Bronchial smooth muscle cell (primary cell): ENCODE results near the gene LRRC41. TPM values are rescaled to one million over a fixed set of nuclear protein-coding genes. Genes with fewer than 3 reads are reported as not detected.

Experiments used
- total RNA-seq: library from RNA; depleted of rRNA; stranded (reverse); fragments of >200 nt; gene quantifications from 2 replicates; pipeline ENCODE4 v1.2.1, GENCODE V29; 2014

LRRC41 gene, protein sequence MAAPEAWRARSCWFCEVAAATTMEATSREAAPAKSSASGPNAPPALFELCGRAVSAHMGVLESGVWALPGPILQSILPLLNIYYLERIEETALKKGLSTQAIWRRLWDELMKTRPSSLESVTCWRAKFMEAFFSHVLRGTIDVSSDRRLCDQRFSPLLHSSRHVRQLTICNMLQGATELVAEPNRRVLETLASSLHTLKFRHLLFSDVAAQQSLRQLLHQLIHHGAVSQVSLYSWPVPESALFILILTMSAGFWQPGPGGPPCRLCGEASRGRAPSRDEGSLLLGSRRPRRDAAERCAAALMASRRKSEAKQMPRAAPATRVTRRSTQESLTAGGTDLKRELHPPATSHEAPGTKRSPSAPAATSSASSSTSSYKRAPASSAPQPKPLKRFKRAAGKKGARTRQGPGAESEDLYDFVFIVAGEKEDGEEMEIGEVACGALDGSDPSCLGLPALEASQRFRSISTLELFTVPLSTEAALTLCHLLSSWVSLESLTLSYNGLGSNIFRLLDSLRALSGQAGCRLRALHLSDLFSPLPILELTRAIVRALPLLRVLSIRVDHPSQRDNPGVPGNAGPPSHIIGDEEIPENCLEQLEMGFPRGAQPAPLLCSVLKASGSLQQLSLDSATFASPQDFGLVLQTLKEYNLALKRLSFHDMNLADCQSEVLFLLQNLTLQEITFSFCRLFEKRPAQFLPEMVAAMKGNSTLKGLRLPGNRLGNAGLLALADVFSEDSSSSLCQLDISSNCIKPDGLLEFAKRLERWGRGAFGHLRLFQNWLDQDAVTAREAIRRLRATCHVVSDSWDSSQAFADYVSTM
- 49.2 and 67.5 TPM in 2 replicates for total RNA-seq

DNA sequence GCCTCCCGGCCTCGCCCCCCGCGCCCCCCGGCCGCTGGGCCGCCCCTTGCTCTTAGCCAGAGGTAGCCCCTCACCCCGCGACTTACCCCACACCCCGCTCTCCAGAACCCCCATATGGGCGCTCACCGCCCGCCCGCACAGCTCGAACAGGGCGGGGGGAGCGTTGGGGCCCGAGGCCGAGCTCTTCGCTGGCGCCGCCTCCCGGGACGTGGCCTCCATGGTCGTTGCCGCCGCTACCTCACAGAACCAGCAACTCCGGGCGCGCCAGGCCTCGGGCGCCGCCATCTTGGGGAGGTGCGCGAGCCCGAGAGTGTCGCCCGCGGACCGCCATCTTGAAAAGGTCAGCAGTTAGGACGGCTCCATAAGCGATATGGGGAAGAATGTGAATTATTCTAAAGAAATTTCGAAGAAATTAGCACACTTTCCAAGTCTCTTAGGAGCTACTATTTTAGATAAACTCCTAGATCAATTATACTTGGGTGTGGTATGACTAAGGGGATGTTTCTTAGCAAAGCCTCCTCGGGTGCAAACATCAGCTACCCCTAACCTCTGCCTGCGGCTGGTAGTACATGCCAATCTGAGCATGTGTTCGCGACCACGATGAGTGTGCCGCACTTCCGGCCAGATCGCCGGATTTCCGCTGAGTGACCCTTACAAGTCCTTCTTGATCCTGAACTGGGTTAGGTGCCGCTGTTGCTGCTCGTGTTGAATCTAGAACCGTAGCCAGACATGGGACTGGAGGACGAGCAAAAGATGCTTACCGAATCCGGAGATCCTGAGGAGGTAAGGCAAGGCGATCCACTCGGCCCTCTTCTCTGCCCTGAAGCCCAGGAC, at the start of gene LRRC41, which contains the start of gene UQCRH:
LRRC41 (minus strand) TSS at position 579 of the 834 bp plus-strand sequence; CDS start at position 285, 294 bp downstream.
UQCRH (plus strand) TSS at position 661 of the 834 bp plus-strand sequence; CDS start at position 730, 69 bp downstream.

DNA sequence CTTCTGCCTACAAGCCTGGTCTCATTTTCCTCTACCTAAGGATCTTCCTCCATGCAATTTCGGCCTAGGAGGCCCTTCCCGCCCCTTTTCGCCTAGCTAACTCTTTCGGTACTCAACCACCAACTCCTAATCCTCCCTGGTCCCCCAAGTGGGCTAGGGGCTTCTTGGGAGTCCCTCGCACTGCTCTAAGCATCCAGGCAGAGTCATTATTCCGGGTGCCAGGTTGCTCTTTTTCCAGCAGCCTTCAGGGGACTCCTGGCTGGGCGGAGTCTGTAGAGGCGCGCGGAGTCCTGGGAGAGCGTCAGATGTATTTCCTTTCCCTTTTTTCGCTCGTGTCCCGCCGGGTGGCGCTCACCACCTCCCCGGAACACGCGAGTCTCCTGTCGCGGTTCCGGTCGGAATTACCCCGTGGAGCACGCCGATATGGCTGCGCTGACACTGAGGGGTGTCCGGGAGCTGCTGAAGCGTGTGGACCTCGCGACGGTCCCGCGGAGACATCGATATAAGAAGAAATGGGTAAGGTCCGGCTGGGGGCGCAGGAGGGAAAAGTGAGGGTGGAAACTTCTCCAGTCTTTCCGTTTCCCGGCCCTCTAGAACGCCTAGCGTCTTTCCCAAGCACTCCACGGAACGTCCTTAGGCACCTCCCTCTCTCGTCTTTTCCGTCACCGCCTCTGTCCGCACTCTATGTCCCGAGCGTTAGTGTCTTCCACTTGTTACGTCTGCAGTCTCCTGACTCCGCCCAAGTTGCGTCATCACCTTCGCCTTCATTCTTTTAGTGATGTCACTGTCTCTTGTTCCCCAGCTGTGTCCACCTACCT, 37.2 kb upstream of the LRRC41 start, which contains the start of gene NSUN4:
NSUN4 (plus strand) TSS at position 404 of the 818 bp plus-strand sequence; CDS start at position 424, 20 bp downstream.

DNA sequence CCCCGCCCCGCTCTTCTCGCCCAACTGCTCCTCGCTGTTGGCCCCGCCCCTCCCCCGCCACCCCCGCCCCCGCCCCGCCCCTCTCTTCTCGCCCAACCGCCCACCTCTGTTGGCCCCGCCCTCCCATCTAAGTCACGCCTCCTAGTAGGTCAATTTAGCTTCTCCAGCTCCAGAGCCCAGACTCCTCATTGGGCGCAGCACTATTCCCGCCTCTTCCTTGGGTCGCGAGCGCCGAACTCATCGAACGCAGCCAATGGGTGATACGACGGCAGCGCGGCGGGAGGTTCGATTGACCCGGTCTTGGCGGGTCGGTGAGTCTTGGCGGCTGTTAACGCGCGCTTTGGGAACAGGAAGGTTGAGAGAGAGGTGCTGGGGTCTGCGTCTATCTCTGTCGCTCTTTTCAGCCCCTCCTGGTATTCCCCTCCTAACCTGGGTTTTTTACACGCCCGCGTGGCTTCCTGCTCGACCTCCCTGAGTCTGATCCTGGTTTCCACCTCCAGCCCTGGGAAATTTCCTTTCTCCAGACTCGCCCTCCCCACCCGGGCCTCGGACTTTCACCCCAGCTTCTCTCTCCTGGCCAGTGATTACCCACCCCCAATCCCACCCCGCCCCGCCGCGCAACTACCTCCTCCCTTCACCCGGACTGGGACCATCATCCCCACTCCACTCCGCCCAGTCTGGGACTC, 55.8 kb downstream of the LRRC41 start, which contains the start of gene RAD54L:
RAD54L (plus strand) TSS at position 328 of the 686 bp plus-strand sequence. CDS start 643 bp downstream, outside the sequence.

Other genes starting within 250 kb of the LRRC41 start
- 2.1 and 4.7 TPM in 2 replicates for gene PIK3R3, start 171.0 kb downstream of the LRRC41 start, total RNA-seq
- gene TSPAN1, start 128.5 kb downstream of the LRRC41 start, total RNA-seq = not detected in 2 replicates
- not detected in 2 replicates for gene P3R3URF, start 127.1 kb downstream of the LRRC41 start, total RNA-seq
- gene POMGNT1, start 105.2 kb downstream of the LRRC41 start, total RNA-seq = 25.2 and 27.4 TPM in 2 replicates
- 4.3 and 4.4 TPM in 2 replicates for gene LURAP1, start 100.3 kb downstream of the LRRC41 start, total RNA-seq
- gene RAD54L, start 55.9 kb downstream of the LRRC41 start, total RNA-seq = 0.86 and 0.95 TPM in 2 replicates
- gene UQCRH, start 82 bp upstream of the LRRC41 start, total RNA-seq = 951 and 1,064 TPM in 2 replicates
- gene NSUN4, start 37.2 kb upstream of the LRRC41 start, total RNA-seq = 9.8 and 11.4 TPM in 2 replicates
- gene FAAH, start 90.7 kb upstream of the LRRC41 start, total RNA-seq = 1.4 and 2.0 TPM in 2 replicates
- not detected in 2 replicates for gene DMBX1, start 186.2 kb upstream of the LRRC41 start, total RNA-seq
- gene KNCN, start 248.0 kb upstream of the LRRC41 start, total RNA-seq = not detected in 2 replicates